Medulla oblongata (tissue), 1 donor: ENCODE results near the gene EPYC.
"Not testable (repeated sequence)": the region's sequence is repeated elsewhere in the genome, so short reads cannot be mapped to it uniquely, and the experiment has no call there.

Source experiments
- DNase-seq: peaks from one replicate; pipeline ENCODE4 v3.0.0-alpha.2; 2015; ENCODE audit errors: extremely low spot score

EPYC gene

DNA sequence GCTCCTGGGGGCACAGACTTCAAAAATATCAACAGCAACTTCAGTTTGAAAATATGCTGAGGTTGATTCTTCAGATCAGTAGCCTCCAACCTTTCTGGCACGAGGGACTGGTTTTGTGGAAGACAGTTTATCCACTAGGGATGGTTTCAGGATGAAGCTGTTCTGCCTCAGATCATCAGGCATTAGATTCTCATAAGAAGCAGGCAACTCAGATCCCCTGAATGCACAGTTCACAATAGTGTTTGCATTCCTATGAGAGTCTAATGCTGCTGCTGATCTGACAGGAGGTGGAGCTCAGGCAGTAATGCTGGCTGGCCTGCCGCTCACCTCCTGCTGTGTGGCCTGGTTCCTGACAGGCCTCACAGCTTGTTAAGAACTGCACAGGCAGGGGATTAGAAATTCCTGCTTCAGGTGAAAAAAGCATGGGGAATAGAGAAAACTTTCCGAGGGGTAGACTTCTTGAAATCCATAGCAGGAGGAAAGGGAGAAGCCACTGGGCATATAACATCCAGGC, 12.8 kb downstream of the EPYC start:
- DNase-seq, result no peak

GRCh38 chr12:90990611-90991010, 14.2 kb downstream of the EPYC start:
- DNase-seq, result no peak

DNA sequence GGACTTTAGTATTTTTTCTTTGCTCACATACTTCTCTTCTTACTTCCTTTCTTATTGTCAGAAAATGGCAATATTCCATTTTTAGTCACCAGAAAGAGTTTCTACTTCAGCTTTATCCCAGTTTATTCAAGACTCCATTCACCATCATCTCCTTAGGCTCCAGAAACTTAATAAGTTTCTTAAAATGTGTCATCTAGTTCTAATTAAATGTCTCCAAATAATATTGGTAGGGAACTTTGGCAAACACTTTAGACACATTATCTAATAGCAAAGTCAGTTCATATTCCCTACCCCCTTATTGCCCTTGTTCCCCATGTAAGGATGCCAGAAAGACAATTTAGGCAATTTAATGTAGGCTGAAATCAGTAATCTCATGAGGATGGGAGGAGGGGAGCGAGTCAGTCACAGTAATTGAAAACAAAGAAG, 15.1 kb downstream of the EPYC start:
- no peak for DNase-seq

DNA sequence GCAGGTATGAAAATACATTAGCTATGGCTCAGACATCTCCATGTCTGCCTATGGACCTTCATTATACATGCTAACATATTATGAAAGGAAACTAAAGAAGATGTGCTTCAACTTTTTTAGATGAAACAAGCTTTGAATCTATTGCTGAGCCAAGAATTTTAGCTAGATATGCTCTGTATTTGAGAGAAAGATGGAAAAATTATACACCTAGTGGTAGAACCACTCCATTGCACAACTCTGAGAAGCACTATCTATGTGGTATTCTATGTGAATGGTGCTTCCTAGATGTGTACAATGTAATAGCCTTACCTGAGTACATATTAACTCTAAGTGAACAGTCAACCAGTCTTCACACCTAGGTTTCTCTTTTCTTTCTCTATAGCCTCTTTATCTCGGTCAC, 17.3 kb downstream of the EPYC start:
- no peak for DNase-seq

- DNase-seq, result no peak
Observed at GRCh38 chr12:90987101-90987500, 17.7 kb downstream of the EPYC start.

- not testable (repeated sequence) for DNase-seq
Observed at GRCh38 chr12:90985331-90985730, 19.4 kb downstream of the EPYC start.

DNA sequence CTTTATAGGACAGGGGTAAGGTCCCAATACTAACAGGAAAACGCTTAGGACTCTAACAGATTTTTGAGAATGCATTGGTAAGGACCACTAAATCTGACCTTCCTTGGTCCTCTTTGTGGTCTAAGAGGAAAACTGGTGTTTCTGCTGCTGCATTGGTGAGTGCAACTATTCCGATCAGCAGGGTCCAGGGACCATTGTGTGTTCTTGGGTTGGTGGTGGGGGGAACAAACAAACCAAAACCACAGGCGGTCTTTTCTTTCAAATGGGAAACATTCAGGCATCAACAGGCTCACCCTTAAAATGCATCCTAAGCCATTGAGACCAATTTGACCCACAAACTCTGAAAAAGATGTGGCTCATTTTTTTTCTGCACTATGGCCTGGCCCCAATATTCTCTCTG, 20.7 kb downstream of the EPYC start:
- DNase-seq, result no peak

DNA sequence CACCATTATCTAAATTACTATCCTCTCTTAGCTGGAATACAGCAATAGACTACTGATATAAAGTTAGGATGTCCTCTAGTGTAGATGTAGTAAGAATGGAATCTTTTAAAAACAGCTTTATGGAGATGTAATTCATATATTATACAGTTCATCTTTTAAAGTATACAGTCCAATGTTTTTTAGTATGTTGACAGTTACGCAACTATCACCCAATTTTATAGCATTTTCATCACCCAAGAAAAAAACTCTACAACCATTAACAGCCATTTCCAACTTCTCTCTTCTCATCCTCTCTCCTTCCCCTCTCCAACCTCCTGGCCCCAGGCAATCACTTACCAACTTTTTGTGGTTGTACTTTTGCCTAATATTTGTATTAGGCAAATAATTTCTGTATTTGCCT, 22.6 kb downstream of the EPYC start:
- no peak for DNase-seq

DNA sequence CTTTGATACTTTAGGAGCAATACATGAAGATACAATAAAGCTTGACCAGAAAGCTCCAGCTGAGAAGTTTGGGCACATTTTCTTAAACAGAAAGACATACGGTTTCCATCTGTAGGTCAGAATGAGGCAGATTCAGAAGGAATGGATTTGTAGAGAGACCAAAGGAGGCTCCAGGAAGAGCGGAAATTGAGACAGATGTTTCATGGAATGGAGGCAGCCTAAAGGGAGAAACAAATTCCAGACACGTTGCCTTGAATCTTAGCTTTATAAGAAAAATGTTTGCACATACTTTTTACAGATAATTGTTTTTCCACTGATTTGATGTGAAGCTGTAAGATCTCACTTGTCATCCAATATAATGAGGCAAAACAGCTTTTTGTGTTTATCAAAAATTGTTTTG, 24.8 kb downstream of the EPYC start:
- DNase-seq, result no peak

DNA sequence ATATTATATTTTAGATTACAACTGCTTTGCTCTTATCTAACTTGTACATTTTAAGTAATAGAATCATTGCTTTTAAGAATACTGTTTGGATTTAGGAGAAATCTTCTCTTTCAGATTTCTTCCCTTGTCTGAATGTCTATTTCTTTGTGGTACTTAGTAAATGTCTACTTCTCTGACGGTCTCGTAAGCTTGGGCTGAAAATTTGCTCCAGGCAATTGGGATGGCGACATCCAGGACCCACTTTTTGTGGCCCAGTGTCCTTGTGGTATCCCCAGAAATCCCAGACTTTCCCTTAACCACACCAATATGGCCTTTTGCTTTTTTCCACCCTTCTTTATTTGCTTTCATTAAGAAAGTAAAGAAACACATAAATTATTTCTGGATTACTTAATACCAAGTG, 25.8 kb downstream of the EPYC start:
- DNase-seq, result no peak

- peak; percentile 51 for DNase-seq
Observed at GRCh38 chr12:90978117-90978770, 26.5 kb downstream of the EPYC start.

DNA sequence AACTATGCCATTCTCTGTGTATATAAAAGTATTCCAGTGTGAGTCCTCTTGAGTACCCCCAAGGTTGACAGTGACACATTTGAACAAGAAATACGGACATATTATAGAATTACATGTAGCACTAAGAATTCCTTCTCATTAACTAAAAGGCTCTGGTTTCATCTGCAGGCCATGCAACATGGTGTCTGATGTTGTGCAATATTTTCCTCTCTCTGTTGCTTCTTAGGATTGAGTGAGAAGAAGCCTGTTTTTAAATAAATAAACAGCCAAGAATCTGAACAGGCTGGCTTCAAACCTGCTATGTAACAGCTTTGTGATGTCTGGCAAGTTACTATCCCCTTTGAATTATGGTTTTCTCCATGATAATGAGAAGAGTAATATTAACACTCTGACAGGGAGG, 27.5 kb downstream of the EPYC start:
- DNase-seq, result no peak

DNA sequence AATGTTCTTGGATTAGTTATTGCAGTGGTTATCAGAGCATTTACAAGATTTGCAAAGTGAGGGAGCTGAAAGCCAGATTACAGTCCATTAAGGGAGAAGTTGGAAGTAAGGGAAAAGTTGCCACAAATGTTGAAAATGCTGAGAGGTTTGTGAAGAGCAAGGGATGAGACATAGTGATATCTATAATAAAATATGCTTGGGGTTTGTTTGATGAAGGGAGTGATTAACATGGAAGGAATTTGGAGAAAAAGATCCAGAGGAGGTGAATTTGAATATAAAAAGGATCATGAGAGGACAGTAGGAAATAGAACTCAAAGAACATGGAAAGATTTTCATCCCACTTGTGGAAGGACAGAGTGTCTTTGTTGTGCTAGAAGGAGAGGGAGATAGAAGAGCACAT, 30.5 kb downstream of the EPYC start:
- DNase-seq, result no peak

GRCh38 chr12:90972226-90972625, 32.5 kb downstream of the EPYC start:
- no peak for DNase-seq

GRCh38 chr12:90970911-90971310, 33.9 kb downstream of the EPYC start:
- no peak for DNase-seq

DNA sequence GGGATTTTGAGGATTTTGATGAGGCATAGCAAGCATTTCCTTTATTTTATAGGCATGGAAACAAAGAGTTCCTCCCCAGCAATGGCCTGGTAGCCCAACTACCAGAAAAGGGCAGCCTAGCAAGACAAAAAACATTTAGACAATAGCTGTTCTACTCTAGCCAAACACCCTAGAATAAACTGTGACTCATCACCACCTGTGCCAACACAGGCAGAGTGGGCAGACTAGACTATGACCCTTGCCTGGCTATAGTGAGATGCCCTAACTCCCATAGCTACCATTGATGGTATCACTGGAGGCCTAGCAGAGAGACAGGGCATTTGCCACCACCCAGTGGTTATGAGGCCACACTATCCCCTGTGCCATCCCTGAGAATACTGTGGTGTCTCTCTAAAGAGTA, 34.3 kb downstream of the EPYC start:
- DNase-seq, result no peak

GRCh38 chr12:90969851-90970250, 34.9 kb downstream of the EPYC start:
- DNase-seq, result no peak

DNA sequence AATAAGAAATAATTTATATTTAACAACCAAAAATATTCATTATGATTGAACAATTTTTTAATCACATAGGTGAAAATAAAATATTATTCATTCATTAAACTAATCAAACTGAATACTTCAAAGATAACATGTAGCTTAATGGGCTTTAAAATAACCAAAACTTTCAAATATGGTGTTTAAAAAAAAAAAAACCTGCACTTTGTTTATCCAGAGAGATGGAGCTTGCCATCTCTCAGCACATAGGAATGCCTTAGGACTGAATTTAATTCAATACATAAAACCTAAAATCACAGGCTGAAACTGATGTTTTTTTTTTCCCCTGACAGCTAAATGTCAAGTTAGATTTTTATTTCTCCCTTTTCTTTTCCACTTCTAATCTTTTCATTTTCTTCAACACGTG, 35.4 kb downstream of the EPYC start:
- DNase-seq, result no peak

GRCh38 chr12:90965204-90965603, 39.6 kb downstream of the EPYC start:
- no peak for DNase-seq

DNA sequence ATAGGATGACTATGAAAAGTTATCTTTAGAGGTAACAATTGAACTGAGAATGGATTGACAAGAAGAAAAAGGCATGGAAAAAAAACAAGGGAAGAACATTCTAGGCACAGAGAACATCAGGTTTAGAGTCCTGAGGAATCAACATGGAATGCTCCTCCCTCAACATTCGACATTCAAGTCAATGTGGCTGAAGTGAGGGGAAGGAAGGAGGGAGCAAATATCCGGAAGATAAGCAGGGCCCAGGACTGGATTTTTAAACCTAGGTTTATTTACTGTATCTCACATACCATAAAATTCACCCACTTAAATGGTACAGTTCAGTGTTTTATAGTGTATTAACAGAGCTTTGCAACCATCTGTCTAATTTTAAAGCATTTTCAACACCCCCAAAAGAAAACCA, 40.2 kb downstream of the EPYC start:
- DNase-seq, result no peak

DNA sequence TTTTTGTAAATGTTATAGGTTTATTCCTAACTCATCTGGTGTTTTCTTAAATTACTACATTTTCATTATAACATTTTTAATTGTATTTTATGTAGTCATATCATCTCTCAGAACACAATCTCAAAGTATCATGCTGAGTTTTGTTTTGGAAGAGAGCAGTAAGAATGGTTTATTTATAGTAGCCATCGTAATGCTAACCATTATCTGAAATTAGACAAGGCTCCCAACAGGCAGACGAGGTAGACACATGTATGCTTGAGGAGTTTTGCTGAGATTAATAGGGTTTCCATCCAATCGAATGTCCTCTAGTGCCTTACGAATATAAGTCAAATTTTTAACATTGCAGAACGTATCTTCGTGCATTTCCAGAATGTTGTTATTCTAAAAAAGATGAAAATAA, 40.8 kb downstream of the EPYC start:
- DNase-seq, result no peak

GRCh38 chr12:90961154-90961553, 43.6 kb downstream of the EPYC start:
- DNase-seq, result no peak

DNA sequence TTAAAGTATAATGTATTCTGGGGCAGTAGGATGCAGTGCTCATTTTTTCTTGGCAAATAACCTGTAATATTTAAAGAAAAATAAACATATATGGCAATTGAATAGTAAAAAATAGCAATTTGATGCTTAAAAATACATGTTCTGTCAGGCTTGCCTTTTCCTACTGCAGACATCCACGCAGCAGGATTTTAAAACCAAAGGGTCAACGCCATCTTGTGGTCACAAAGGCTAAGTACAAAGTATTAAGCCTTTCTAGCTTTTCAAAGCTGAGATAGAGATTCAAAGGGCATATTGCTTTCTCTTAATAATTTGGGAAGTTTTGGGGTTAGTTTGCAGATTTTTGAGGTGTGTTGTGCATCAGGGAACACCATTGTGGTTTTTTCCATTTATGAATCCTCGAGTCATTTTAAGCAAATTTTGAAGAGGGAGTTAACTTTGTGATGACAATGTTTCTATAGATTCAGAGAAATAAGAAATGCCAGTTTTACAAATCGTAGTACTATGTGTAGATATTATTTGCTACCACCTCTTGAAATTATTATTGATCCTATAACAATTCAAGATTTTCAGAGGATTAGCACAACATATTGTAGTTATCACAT, 45.1 kb downstream of the EPYC start:
- peak; percentile 73 for DNase-seq

DNA sequence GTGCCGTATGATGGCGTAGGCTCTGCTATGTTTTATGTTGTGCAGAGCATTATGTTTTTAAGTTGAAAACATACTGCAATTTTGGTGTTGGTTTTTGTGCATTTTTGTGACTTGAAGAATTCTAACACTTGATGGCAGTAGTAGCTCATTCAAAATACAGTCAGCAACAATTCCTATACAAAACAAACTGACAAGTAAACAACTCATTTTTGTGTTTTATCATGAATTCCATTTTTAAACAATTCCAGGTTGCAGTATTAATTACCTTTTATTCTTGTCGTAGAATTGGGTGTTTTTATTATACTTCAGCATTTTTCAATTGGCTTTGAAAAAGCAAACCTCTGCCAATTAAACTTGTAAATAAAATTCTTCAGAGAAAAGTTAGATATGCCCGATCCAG, 45.7 kb downstream of the EPYC start:
- DNase-seq, result peak; percentile 13
